HepG2 (cell line): ENCODE measurements around the gene NOTUM. TPM values are rescaled to one million over a fixed set of nuclear protein-coding genes. Genes with fewer than 3 reads are reported as not detected.

Experiments
- ATAC-seq: fragments of 200-7000 bp; cut with Tn5 transposase; 3 replicates; pipeline ENCODE4 v1.9.1; 2020; ENCODE audit warnings: mild to moderate bottlenecking, moderate library complexity
- BruUV-seq: library from RNA; stranded (reverse); fragments of 400-500 nt; replicated peaks from 2 replicates; lab custom pipeline; 2021; lab: Mats Ljungman, UMichigan
- CTCF ChIA-PET: fragments of 300-600 bp; formaldehyde crosslinking; extraction: SDS; loops from one replicate; lab custom pipeline; 2021; ENCODE audit warnings: low total read pairs, inconsistent platforms, low intra/inter-chr PET ratio; lab: Yijun Ruan, JAX
- POLR2A ChIA-PET: fragments of 350-600 bp; sonication (Branson Sonifier 250); formaldehyde crosslinking; loops from one replicate; lab custom pipeline; 2020; ENCODE audit warnings: antibody characterized with exemption, inconsistent platforms; lab: Yijun Ruan, JAX
- DNase-seq: peaks from one replicate; pipeline ENCODE4 v3.0.0-alpha.2; 2015; ENCODE audit warnings: low spot score
- FAIRE-seq: peaks from 3 replicates; lab custom pipeline; 2011; peaks lifted over from hg19 to GRCh38; lab: Jason Lieb, UNC
- H2AFZ ChIP-seq: one replicate; pipeline ENCODE4 v1.6.1; 2011; ENCODE audit warnings: low read length, inconsistent platforms
- H3K27ac ChIP-seq: fragments of 300-600 bp; 3 replicates; pipeline ENCODE4 v1.8.0; 2011; ENCODE audit warnings: mixed run types, mild to moderate bottlenecking, mixed read lengths, low read length, inconsistent platforms; ENCODE audit not compliant: insufficient read depth; ENCODE audit errors: extremely low read length
- H3K27me3 ChIP-seq, 2 experiments: fragments of 200-600 bp in 1 of 2; 2 replicates in 1 of 2; 3 replicates in 1 of 2; pipeline versions ENCODE4 v1.6.0 to v1.8.0; 2011; ENCODE audit warnings: low read length in 2 of 2, mild to moderate bottlenecking in 2 of 2, moderate library complexity in 2 of 2, inconsistent platforms in 1 of 2; ENCODE audit not compliant: insufficient read depth in 2 of 2, control insufficient read depth in 1 of 2
- H3K36me3 ChIP-seq, 2 experiments: fragments of 200-600 bp in 1 of 2; replicated peaks in 1 of 2; 2 replicates in 1 of 2; 3 replicates in 1 of 2; pipeline versions ENCODE4 v1.5.1 to v1.8.0; 2011; ENCODE audit warnings: low read length in 2 of 2, inconsistent platforms in 1 of 2; ENCODE audit not compliant: insufficient read depth in 2 of 2, control insufficient read depth in 1 of 2
- H3K4me1 ChIP-seq: 2 replicates; pipeline ENCODE4 v1.5.1; 2012; ENCODE audit warnings: low read length, inconsistent platforms; ENCODE audit not compliant: insufficient read depth
- H3K4me2 ChIP-seq: 2 replicates; pipeline ENCODE4 v1.6.0; 2011; ENCODE audit warnings: low read depth, low read length, inconsistent platforms
- H3K4me3 ChIP-seq, 3 experiments: fragments of 200-600 bp in 1 of 3; sonication (generic), shearing (Covaris generic) in 1 of 3; replicated peaks in 1 of 3; 2 replicates each; pipeline ENCODE4 v1.5.1; 2011 to 2016; ENCODE audit warnings: low read length in 3 of 3, inconsistent platforms in 2 of 3, low read depth in 2 of 3, mild to moderate bottlenecking in 2 of 3, control low read depth in 1 of 3, mixed read lengths in 1 of 3; ENCODE audit not compliant: insufficient read depth in 1 of 3
- H3K79me2 ChIP-seq: one replicate; pipeline ENCODE4 v1.6.1; 2011; ENCODE audit warnings: low read length, inconsistent platforms; ENCODE audit not compliant: insufficient read depth
- H3K9ac ChIP-seq: 2 replicates; pipeline ENCODE4 v1.6.0; 2011; ENCODE audit warnings: mild to moderate bottlenecking, low read depth, low read length, inconsistent platforms; ENCODE audit not compliant: insufficient read depth
- H3K9me3 ChIP-seq: 2 replicates; pipeline ENCODE4 v1.5.1; 2012; ENCODE audit warnings: mild to moderate bottlenecking, low read length
- H4K20me1 ChIP-seq: 2 replicates; pipeline ENCODE4 v1.6.0; 2011; ENCODE audit warnings: inconsistent platforms, mild to moderate bottlenecking, low read length, moderate library complexity; ENCODE audit not compliant: insufficient read depth
- BATF2 ChIP-seq: sonication (generic); formaldehyde crosslinking; IDR thresholded peaks from 2 replicates; pipeline ENCODE4 v1.8.0; 2022; ENCODE audit warnings: mild to moderate bottlenecking, missing genetic modification reagents, moderate library complexity
- DR1 ChIP-seq: sonication (generic); formaldehyde crosslinking; IDR thresholded peaks from 2 replicates; pipeline ENCODE4 v1.8.0; 2021; ENCODE audit warnings: mild to moderate bottlenecking, missing genetic modification reagents, inconsistent platforms
- DRAP1 ChIP-seq: IDR thresholded peaks from 2 replicates; pipeline ENCODE4 v1.6.1; 2016; ENCODE audit warnings: missing genetic modification reagents, missing compliant biosample characterization
- GLMP ChIP-seq: sonication (generic); formaldehyde crosslinking; IDR thresholded peaks from 2 replicates; pipeline ENCODE4 v1.9.0; 2021; ENCODE audit warnings: missing genetic modification reagents, mild to moderate bottlenecking, borderline replicate concordance
- MAX ChIP-seq: IDR thresholded peaks from 2 replicates; pipeline ENCODE4 v1.6.1; 2012; ENCODE audit warnings: inconsistent platforms
- MYC ChIP-seq: sonication (generic); formaldehyde crosslinking; IDR thresholded peaks from 2 replicates; pipeline ENCODE4 v1.9.0; 2021; ENCODE audit warnings: missing genetic modification reagents, borderline replicate concordance
- RXRA ChIP-seq: sonication (generic); formaldehyde crosslinking; IDR thresholded peaks from 2 replicates; pipeline ENCODE4 v1.5.1; 2020; ENCODE audit warnings: missing genetic modification reagents
- SKIL ChIP-seq: sonication (generic); formaldehyde crosslinking; IDR thresholded peaks from 2 replicates; pipeline ENCODE4 v1.8.0; 2022; ENCODE audit warnings: missing genetic modification reagents, mild to moderate bottlenecking, moderate library complexity, borderline replicate concordance
- SRSF1 ChIP-seq: fragments of 200-400 bp; formaldehyde crosslinking; optimal IDR thresholded peaks from 2 replicates; pipeline ENCODE3; 2017; ENCODE audit warnings: mild to moderate bottlenecking, low read depth, low read length, moderate library complexity
- SRSF4 ChIP-seq: fragments of 200-400 bp; formaldehyde crosslinking; IDR thresholded peaks from one replicate; pipeline ENCODE4 v1.6.1; 2018; ENCODE audit warnings: mild to moderate bottlenecking, low read depth, low read length, moderate library complexity; ENCODE audit not compliant: poor library complexity, severe bottlenecking
- TFE3 ChIP-seq: IDR thresholded peaks from 2 replicates; pipeline ENCODE4 v1.6.1; 2016
- THYN1 ChIP-seq: sonication (generic); formaldehyde crosslinking; IDR thresholded peaks from 2 replicates; pipeline ENCODE4 v1.8.1; 2023; ENCODE audit warnings: low read depth, mild to moderate bottlenecking, moderate library complexity, missing genetic modification reagents, borderline replicate concordance
- ZBTB38 ChIP-seq: sonication (generic); formaldehyde crosslinking; IDR thresholded peaks from 2 replicates; pipeline ENCODE4 v1.5.1; 2020; ENCODE audit warnings: mild to moderate bottlenecking, missing genetic modification reagents
- ZNF567 ChIP-seq: sonication (generic); formaldehyde crosslinking; IDR thresholded peaks from 2 replicates; pipeline ENCODE4 v1.8.1; 2023; ENCODE audit warnings: mild to moderate bottlenecking, missing genetic modification reagents, borderline replicate concordance
- ZNF709 ChIP-seq: sonication (generic); formaldehyde crosslinking; IDR thresholded peaks from 2 replicates; pipeline ENCODE4 v1.5.0; 2020; ENCODE audit warnings: mild to moderate bottlenecking, missing genetic modification reagents
- ZNF772 ChIP-seq: sonication (generic); formaldehyde crosslinking; IDR thresholded peaks from 2 replicates; pipeline ENCODE4 v1.5.0; 2020; ENCODE audit warnings: mild to moderate bottlenecking, missing genetic modification reagents
- ZNF879 ChIP-seq: sonication (generic); formaldehyde crosslinking; IDR thresholded peaks from 2 replicates; pipeline ENCODE4 v1.8.1; 2023; ENCODE audit warnings: missing genetic modification reagents
- WGBS: methylation state at CpG from one replicate; pipeline ENCODE4 v1.1.6; 2017; ENCODE audit warnings: low lambda C conversion rate; 5-methylcytosine and 5-hydroxymethylcytosine counted together
- in situ Hi-C: cut with HindIII; loops from 2 replicates; pipeline ENCODE4 v1.10.0; 2017; ENCODE audit warnings: low pct_unique_long_range_greater_than_20kb; ENCODE audit not compliant: extremely low pct_ligation_motif_present
- intact Hi-C: fragments of 100-400 bp; cut with micrococcal nuclease; formaldehyde crosslinking; loops from one replicate; pipeline ENCODE4 v1.10.0; 2022; ENCODE audit not compliant: unreplicated experiment
- polyA plus RNA-seq, 8 experiments: library from polyadenylated mRNA; depleted of rRNA in 3 of 8; stranded (reverse) in 7 of 8; unstranded in 1 of 8; fragments of >200 nt; fragmentation: Illumina TruSeq in 4 of 8; extraction: Trizol in 4 of 8; gene quantifications; 2 replicates each; pipeline versions ENCODE4 v1.2.1 to v1.2.3, GENCODE V29; 2011 to 2016; ENCODE audit warnings: low read depth in 4 of 8, missing spikeins in 1 of 8, mixed read lengths in 1 of 8; ENCODE audit not compliant: insufficient read depth in 1 of 8
- total RNA-seq, 5 experiments: library from RNA; depleted of rRNA; stranded (reverse); fragments of >200 nt; fragmentation: Illumina TruSeq; extraction: Trizol; gene quantifications; 2 replicates each; pipeline ENCODE4 v1.2.3, GENCODE V29; 2016; ENCODE audit warnings: low read depth in 1 of 5

The NOTUM gene
- total and polyA plus RNA-seq, 2 of the 13 experiments (the other 11 are each of a cell fraction or from before 2014, with no cell fraction given) = 150 to 160 TPM

GRCh38 chr17:81916234-81917001 lies 44.6 kb downstream of the NOTUM start:
- Histone ChIP-seq H2AFZ (no peak overlapping the region), H3K4me2 (peak overlapping the region; percentile 94), H3K9me3 (no peaks in the 10 kb centered on the region), H3K27me3 (no peaks in the 10 kb centered on the region), H3K4me1 (peaks cover 34% of the 10 kb centered on the region), H3K4me3 (peak overlapping the region; percentile 87 to 94 (median 93)), H3K9ac (peak overlapping the region; percentile 82), H4K20me1 (no peaks in the 10 kb centered on the region; the same call in 1 of the 2 replicates), H3K79me2 (peaks cover 37% of the 10 kb centered on the region), H3K27ac (peak overlapping the region; percentile 46), H3K36me3 (peaks cover 36 to 64% of the 10 kb centered on the region in 2 experiments)
- no TSS peak for BruUV-seq
- peak; percentile 29 for ATAC-seq
- peak; percentile 74 for DNase-seq
- in situ Hi-C loops = no loop called here
- ChIA-PET POLR2A (interaction anchor here (0.7 to 2.8 kb wide), 12 partner anchors 9 to 121 kb away, joined by 3 to 49 read pairs (median 5); partner anchors contain the start of genes ALYREF, ANAPC11, DCXR and MAFG), CTCF (no interaction called here)
- 53% methylated on average over 21 of the region's 21 CpGs for WGBS
- intact Hi-C loops = no loop called here
- FAIRE-seq = peak; percentile 90
- TF ChIP-seq ZNF772 (CRISPR knock-in tag) = 0 out of 2 replicates have a peak, but pooled peaks have one; percentile 6
- TF ChIP-seq ZNF567 (CRISPR knock-in tag) = no peak
- TF ChIP-seq BATF2 (CRISPR knock-in tag) = no peak
- peak; percentile 9; the same call in 1 of the 2 replicates for TF ChIP-seq TFE3 (CRISPR knock-in tag)
- no peak for TF ChIP-seq THYN1 (CRISPR knock-in tag)
- peak; percentile 49; the same call in 1 of the 2 replicates for TF ChIP-seq RXRA (CRISPR knock-in tag)
- peak; percentile 34; the same call in 1 of the 2 replicates for TF ChIP-seq MAX
- no peak for TF ChIP-seq SKIL (CRISPR knock-in tag)
- TF ChIP-seq GLMP (CRISPR knock-in tag) = no peak
- no peak for TF ChIP-seq MYC (CRISPR knock-in tag)
- TF ChIP-seq DR1 (CRISPR knock-in tag) = no peak
- TF ChIP-seq ZNF709 (CRISPR knock-in tag) = no peak
- no peak for TF ChIP-seq ZNF879 (CRISPR knock-in tag)
- 0 out of 2 replicates have a peak, but pooled peaks have one; percentile 22 for TF ChIP-seq ZBTB38 (CRISPR knock-in tag)
- TF ChIP-seq SRSF1 = no peak
- peak; percentile 66 for TF ChIP-seq DRAP1
- TF ChIP-seq SRSF4 = no peak
